T-helper 17 cell (primary cell): ENCODE results near the gene UTP11. TPM values are rescaled to one million over a fixed set of nuclear protein-coding genes. Genes with fewer than 3 reads are reported as not detected.

ENCODE experiments used
- ATAC-seq: fragments of 150-1000 bp; cut with Tn5 transposase; 2 replicates; pipeline ENCODE4 v1.10.0; 2021; ENCODE audit warnings: mild to moderate bottlenecking, moderate library complexity
- DNase-seq, 3 donors: peaks; one replicate each; pipeline versions ENCODE4 v3.0.0 to v3.0.0-alpha.2; 2020 to 2021
- H3K9me3 ChIP-seq: one replicate; pipeline ENCODE4 v1.7.0; 2013; ENCODE audit warnings: low read length, mild to moderate bottlenecking; ENCODE audit not compliant: control insufficient read depth, poor library complexity, severe bottlenecking
- H3K27ac Mint-ChIP-seq: one replicate; pipeline ENCODE4 v1.8.0; 2022; ENCODE audit warnings: mild to moderate bottlenecking, moderate library complexity, mixed read lengths
- H3K27me3 Mint-ChIP-seq: one replicate; pipeline ENCODE4 v1.8.0; 2022; ENCODE audit warnings: mixed read lengths
- H3K36me3 Mint-ChIP-seq: one replicate; pipeline ENCODE4 v1.8.0; 2022; ENCODE audit warnings: low read depth, mixed read lengths
- H3K4me1 Mint-ChIP-seq: one replicate; pipeline ENCODE4 v1.8.0; 2022; ENCODE audit warnings: mild to moderate bottlenecking, mixed read lengths
- H3K4me3 Mint-ChIP-seq: one replicate; pipeline ENCODE4 v1.8.0; 2022; ENCODE audit warnings: mild to moderate bottlenecking, moderate library complexity, mixed read lengths
- total RNA-seq, 4 donors: library from RNA in 2 of 4; stranded (reverse) in 2 of 4; gene quantifications; one replicate each; pipeline ENCODE4 v1.2.3 and lab custom pipeline; 2022 to 2026

The UTP11 gene
- total RNA-seq, 2 donors from 2014 or later, result 8.7 to 12.3 TPM

GRCh38 chr1:38006008-38006828 lies 6.3 kb upstream of the UTP11 start:
- ATAC-seq (no peak), DNase-seq (no peak)
- Mint-ChIP-seq H3K27me3 (peaks cover 14% of the 10 kb centered on the region), H3K36me3 (peaks cover 2% of the 10 kb centered on the region), H3K4me3 (peak overlapping the region; percentile 74), H3K4me1 (peaks cover 7% of the 10 kb centered on the region), H3K27ac (no peak overlapping the region)
- no peaks in the 10 kb centered on the region for H3K9me3 ChIP-seq

GRCh38 chr1:38009088-38009840 lies 3.3 kb upstream of the UTP11 start:
- DNase-seq, result no peak
- Mint-ChIP-seq H3K27me3 (peaks cover 6% of the 10 kb centered on the region), H3K36me3 (peaks cover 4% of the 10 kb centered on the region), H3K4me3 (no peak overlapping the region), H3K27ac (no peak overlapping the region), H3K4me1 (peaks cover 18% of the 10 kb centered on the region)
- ATAC-seq, result no peak
- no peaks in the 10 kb centered on the region for H3K9me3 ChIP-seq

GRCh38 chr1:38009841-38010180 lies 2.7 kb upstream of the UTP11 start:
- H3K9me3 ChIP-seq, result no peaks in the 10 kb centered on the region
- ATAC-seq (no peak), DNase-seq (no peak)
- Mint-ChIP-seq H3K36me3 (peaks cover 2% of the 10 kb centered on the region), H3K27me3 (peaks cover under 1% of the 10 kb centered on the region), H3K27ac (no peak overlapping the region), H3K4me1 (peaks cover 14% of the 10 kb centered on the region), H3K4me3 (no peak overlapping the region)

- no peaks in the 10 kb centered on the region for H3K9me3 ChIP-seq
- H3K4me1 Mint-ChIP-seq, result peaks cover 19% of the 10 kb centered on the region
- H3K27ac Mint-ChIP-seq, result peak overlapping the region; percentile 98
- peak overlapping the region; percentile 98 for H3K4me3 Mint-ChIP-seq
- H3K36me3 Mint-ChIP-seq, result peaks cover 2% of the 10 kb centered on the region
- DNase-seq (no peak), ATAC-seq (no peak)
- H3K27me3 Mint-ChIP-seq, result no peaks in the 10 kb centered on the region
Observed at GRCh38 chr1:38013227-38013622, 691 bp downstream of the UTP11 start.

- H3K9me3 ChIP-seq, result no peaks in the 10 kb centered on the region
- H3K36me3 Mint-ChIP-seq, result peaks cover 2% of the 10 kb centered on the region
- peak overlapping the region; percentile 43 for H3K27ac Mint-ChIP-seq
- peaks cover 19% of the 10 kb centered on the region for H3K4me1 Mint-ChIP-seq
- no peak for DNase-seq
- H3K4me3 Mint-ChIP-seq, result peak overlapping the region; percentile 98
- no peaks in the 10 kb centered on the region for H3K27me3 Mint-ChIP-seq
- no peak for ATAC-seq
Observed at GRCh38 chr1:38014171-38014570, 1.6 kb downstream of the UTP11 start.

GRCh38 chr1:38014724-38015424 lies 2.3 kb downstream of the UTP11 start:
- Mint-ChIP-seq H3K27me3 (no peaks in the 10 kb centered on the region), H3K27ac (no peak overlapping the region), H3K36me3 (peaks cover 2% of the 10 kb centered on the region), H3K4me3 (no peak overlapping the region), H3K4me1 (peaks cover 19% of the 10 kb centered on the region)
- DNase-seq (no peak), ATAC-seq (no peak)
- no peaks in the 10 kb centered on the region for H3K9me3 ChIP-seq

- ATAC-seq, result no peak
- no peaks in the 10 kb centered on the region for H3K9me3 ChIP-seq
- Mint-ChIP-seq H3K27ac (peak overlapping the region; percentile 47), H3K4me1 (peaks cover 19% of the 10 kb centered on the region), H3K27me3 (no peaks in the 10 kb centered on the region), H3K36me3 (peaks cover 2% of the 10 kb centered on the region), H3K4me3 (no peak overlapping the region)
- DNase-seq, result no peak
Observed at GRCh38 chr1:38015978-38016725, 3.6 kb downstream of the UTP11 start.

GRCh38 chr1:38018864-38019343 lies 6.4 kb downstream of the UTP11 start:
- DNase-seq (no peak), ATAC-seq (peak; percentile 53)
- no peaks in the 10 kb centered on the region for H3K9me3 ChIP-seq
- H3K4me3 Mint-ChIP-seq, result no peak overlapping the region
- H3K4me1 Mint-ChIP-seq, result peaks cover 8% of the 10 kb centered on the region
- H3K27ac Mint-ChIP-seq, result no peak overlapping the region
- no peaks in the 10 kb centered on the region for H3K27me3 Mint-ChIP-seq
- H3K36me3 Mint-ChIP-seq, result no peaks in the 10 kb centered on the region

GRCh38 chr1:38020396-38020795 lies 7.9 kb downstream of the UTP11 start:
- H3K4me3 Mint-ChIP-seq, result no peak overlapping the region
- ATAC-seq, result no peak
- no peaks in the 10 kb centered on the region for H3K27me3 Mint-ChIP-seq
- DNase-seq, result no peak
- H3K9me3 ChIP-seq, result no peaks in the 10 kb centered on the region
- H3K4me1 Mint-ChIP-seq, result peaks cover 5% of the 10 kb centered on the region
- no peak overlapping the region for H3K27ac Mint-ChIP-seq
- H3K36me3 Mint-ChIP-seq, result peaks cover 4% of the 10 kb centered on the region

GRCh38 chr1:38021969-38022368 lies 9.4 kb downstream of the UTP11 start:
- peak overlapping the region; percentile 51 for H3K27ac Mint-ChIP-seq
- DNase-seq (no peak), ATAC-seq (no peak)
- H3K9me3 ChIP-seq, result no peaks in the 10 kb centered on the region
- H3K4me1 Mint-ChIP-seq, result peaks cover 3% of the 10 kb centered on the region
- H3K36me3 Mint-ChIP-seq, result peaks cover 4% of the 10 kb centered on the region
- H3K27me3 Mint-ChIP-seq, result no peaks in the 10 kb centered on the region
- no peak overlapping the region for H3K4me3 Mint-ChIP-seq

GRCh38 chr1:38022810-38023209 lies 10.3 kb downstream of the UTP11 start:
- Mint-ChIP-seq H3K36me3 (peaks cover 4% of the 10 kb centered on the region), H3K27ac (peak overlapping the region; percentile 51)
- no peak for ATAC-seq

GRCh38 chr1:38025233-38025632 lies 12.7 kb downstream of the UTP11 start:
- Mint-ChIP-seq H3K4me1 (peaks cover 11% of the 10 kb centered on the region), H3K4me3 (no peak overlapping the region), H3K27ac (no peak overlapping the region), H3K27me3 (no peaks in the 10 kb centered on the region), H3K36me3 (peaks cover 4% of the 10 kb centered on the region)
- DNase-seq (no peak), ATAC-seq (no peak)
- H3K9me3 ChIP-seq, result no peaks in the 10 kb centered on the region

More at GRCh38 chr1:38022810-38023209, 10.3 kb downstream of the UTP11 start:
- Mint-ChIP-seq H3K4me3 (no peak overlapping the region), H3K4me1 (peaks cover 5% of the 10 kb centered on the region), H3K27me3 (no peaks in the 10 kb centered on the region)
- H3K9me3 ChIP-seq, result no peaks in the 10 kb centered on the region
- DNase-seq, result no peak
